PC-3 (cell line): ENCODE measurements around the gene ANXA6.

ENCODE experiments used
- CTCF ChIP-seq: fragments of 300-600 bp; sonication (generic); conservative IDR thresholded peaks from 2 replicates; pipeline ENCODE4 v1.5.1; 2017; ENCODE audit warnings: antibody characterized with exemption, low read depth, mild to moderate bottlenecking, low read length
- EZH2 ChIP-seq: fragments of 300-600 bp; sonication (generic); IDR thresholded peaks from one replicate; pipeline ENCODE4 v1.6.1; 2017; ENCODE audit warnings: antibody characterized with exemption, mild to moderate bottlenecking, low read length; ENCODE audit not compliant: unreplicated experiment

- no peak for TF ChIP-seq EZH2
- TF ChIP-seq CTCF: no peak
Observed at GRCh38 chr5:151086905-151087360, 70.6 kb downstream of the ANXA6 start.
